ENCODE measurements around the gene TRMO. TPM values are rescaled to one million over a fixed set of nuclear protein-coding genes. Genes with fewer than 3 reads are reported as not detected.

The TRMO gene
- total and polyA plus RNA-seq, 2 of the 13 experiments (the other 11 are each of a cell fraction or from before 2014, with no cell fraction given) = 8.7 to 18.6 TPM

- TF ChIP-seq ZNF180 (CRISPR knock-in tag; IDR thresholded peaks at IDR 0.05; ENCODE audit: borderline replicate concordance, low read depth) (peak; percentile 52; the same call in 1 of the 2 replicates), MTA3 (CRISPR knock-in tag; IDR thresholded peaks at IDR 0.05) (no peak), THAP11 (CRISPR knock-in tag; IDR thresholded peaks at IDR 0.05) (peak; percentile 95), ZNF326 (CRISPR knock-in tag; IDR thresholded peaks at IDR 0.05; ENCODE audit: borderline replicate concordance) (no peak), ZNF839 (CRISPR knock-in tag; IDR thresholded peaks at IDR 0.05; ENCODE audit: borderline replicate concordance) (peak; percentile 73; the same call in 1 of the 2 replicates), FOSL1 (CRISPR knock-in tag; IDR thresholded peaks at IDR 0.05; ENCODE audit: borderline replicate concordance) (peak; percentile 61), RBM39 (IDR thresholded peaks at IDR 0.05; ENCODE audit: low read depth, low read length, poor library complexity, severe bottlenecking) (peak; percentile 58), HMGXB3 (CRISPR knock-in tag; IDR thresholded peaks at IDR 0.05; ENCODE audit: borderline replicate concordance) (peak; percentile 87), ZNF430 (CRISPR knock-in tag; IDR thresholded peaks at IDR 0.05) (peak; percentile 83; the same call in 1 of the 2 replicates), SUZ12 (IDR thresholded peaks at IDR 0.05; ENCODE audit: low read depth, low read length) (no peak), ZNF10 (CRISPR knock-in tag; IDR thresholded peaks at IDR 0.05; ENCODE audit: borderline replicate concordance, low read depth) (no peak), ZSCAN21 (CRISPR knock-in tag; IDR thresholded peaks at IDR 0.05; ENCODE audit: borderline replicate concordance) (peak; percentile 42; the same call in 1 of the 2 replicates), ZNF274 (CRISPR knock-in tag; IDR thresholded peaks at IDR 0.05) (peak; percentile 93), ZNF3 (CRISPR knock-in tag; IDR thresholded peaks at IDR 0.05) (no peak; the same call in 1 of the 2 replicates), ZNF160 (CRISPR knock-in tag; IDR thresholded peaks at IDR 0.05) (peak; percentile 91), KDM6A (CRISPR knock-in tag; IDR thresholded peaks at IDR 0.05; ENCODE audit: low read depth) (no peak), REPIN1 (CRISPR knock-in tag; IDR thresholded peaks at IDR 0.05; ENCODE audit: borderline replicate concordance, low read depth) (0 out of 2 replicates have a peak, but pooled peaks have one; percentile 65), NFIC (IDR thresholded peaks at IDR 0.05; ENCODE audit: low read length) (peak; percentile 82), FOXO1 (CRISPR knock-in tag; IDR thresholded peaks at IDR 0.05) (peak; percentile 71), CENPBD1 (CRISPR knock-in tag; IDR thresholded peaks at IDR 0.05; ENCODE audit: borderline replicate concordance, low read depth) (no peak), ZNF597 (CRISPR knock-in tag; IDR thresholded peaks at IDR 0.05) (no peak), SIX4 (CRISPR knock-in tag; IDR thresholded peaks at IDR 0.05) (peak; percentile 50; the same call in 1 of the 2 replicates), TEF (CRISPR knock-in tag; IDR thresholded peaks at IDR 0.05) (peak; percentile 62), ZNF367 (CRISPR knock-in tag; IDR thresholded peaks at IDR 0.05; ENCODE audit: borderline replicate concordance) (peak; percentile 90; the same call in 1 of the 2 replicates)
Measured at GRCh38 chr9:97921959-97922724, at the start of gene TRMO (continued).
